Sigmoid colon (tissue), 7 donors: ENCODE data around the gene ZNF346. TPM values are rescaled to one million over a fixed set of nuclear protein-coding genes. Genes with fewer than 3 reads are reported as not detected.
A peak's percentile ranks its signal among the peaks of the same experiment; 100 is the strongest.
"Not testable (repeated sequence)": the region's sequence is repeated elsewhere in the genome, so short reads cannot be mapped to it uniquely, and the experiment has no call there.

Experiments used
- DNase-seq: peaks from one replicate; pipeline ENCODE4 v3.0.0-alpha.2; 2019
- H3K27ac ChIP-seq, 4 donors: fragments of 200-600 bp; sonication (generic); one replicate each; pipeline ENCODE4 v1.5.1; 2016 to 2019; ENCODE audit warnings: mild to moderate bottlenecking in 1 of 4
- H3K27me3 ChIP-seq, 3 donors: fragments of 200-600 bp; sonication (generic); one replicate each; pipeline ENCODE4 v1.5.1; 2019; ENCODE audit warnings: mild to moderate bottlenecking in 1 of 3
- H3K36me3 ChIP-seq, 4 donors: fragments of 200-600 bp; sonication (generic); one replicate each; pipeline ENCODE4 v1.5.1; 2016 to 2019
- H3K4me1 ChIP-seq, 4 donors: fragments of 200-600 bp; sonication (generic); one replicate each; pipeline ENCODE4 v1.5.1; 2017 to 2019
- H3K4me3 ChIP-seq, 4 donors: fragments of 200-600 bp; sonication (generic); one replicate each; pipeline ENCODE4 v1.5.1; 2017 to 2019; ENCODE audit warnings: mild to moderate bottlenecking in 2 of 4, moderate library complexity in 1 of 4
- H3K9me3 ChIP-seq, 4 donors: fragments of 200-600 bp in 3 of 4; sonication (generic) in 3 of 4; one replicate each; pipeline versions ENCODE4 v1.5.1 to v1.6.1; 2013 to 2019
- EP300 ChIP-seq, 4 donors: sonication (generic); formaldehyde crosslinking; IDR thresholded peaks; one replicate each; pipeline ENCODE4 v1.6.1; 2017; ENCODE audit warnings: antibody characterized with exemption in 4 of 4
- POLR2A ChIP-seq, 2 donors: fragments of 450-650 bp; IDR thresholded peaks; one replicate each; pipeline ENCODE4 v1.6.1; 2016; ENCODE audit warnings: antibody characterized with exemption in 2 of 2, mild to moderate bottlenecking in 2 of 2, moderate library complexity in 2 of 2
- POLR2AphosphoS5 ChIP-seq, 4 donors: sonication (generic); formaldehyde crosslinking; IDR thresholded peaks; one replicate each; pipeline ENCODE4 v1.6.1; 2017; ENCODE audit warnings: antibody characterized with exemption in 4 of 4
- WGBS, 2 donors: extraction: QIAGEN DNeasy Blood & Tissue Kit; methylation state at CpG; one replicate each; pipeline ENCODE4 v1.1.7; 2013; 5-methylcytosine and 5-hydroxymethylcytosine counted together
- intact Hi-C: fragments of 100-400 bp; cut with DNase I; formaldehyde crosslinking; loops from one replicate; pipeline ENCODE4 v1.15.1; 2023
- polyA plus RNA-seq, 3 donors: library from polyadenylated mRNA; stranded (reverse); fragments of 200-250 nt; gene quantifications; one replicate each; pipeline ENCODE4 v1.2.3, GENCODE V29; 2013
- total RNA-seq, 4 donors: library from RNA; depleted of rRNA; stranded (reverse); fragments of >200 nt; gene quantifications; one replicate each; pipeline ENCODE4 v1.1.0, GENCODE V29; 2016
- TF ChIP-seq, protein P1 (sequence below), 4 experiments: fragments of 450-650 bp in 3 of 4; fragments of 200-600 bp in 1 of 4; IDR thresholded peaks; one replicate each; pipeline ENCODE4 v1.5.1; 2016 to 2019; ENCODE audit warnings: antibody characterized with exemption in 4 of 4, mild to moderate bottlenecking in 3 of 4, moderate library complexity in 2 of 4
- donor health status: healthy with polysubstance abuse.
- donor health status: Bipolar disorder and iron deficiency.
- donor health status: healthy.

ZNF346 gene
- total and polyA plus RNA-seq, 7 donors: 3.0 to 21.9 (median 12.5) TPM

DNA sequence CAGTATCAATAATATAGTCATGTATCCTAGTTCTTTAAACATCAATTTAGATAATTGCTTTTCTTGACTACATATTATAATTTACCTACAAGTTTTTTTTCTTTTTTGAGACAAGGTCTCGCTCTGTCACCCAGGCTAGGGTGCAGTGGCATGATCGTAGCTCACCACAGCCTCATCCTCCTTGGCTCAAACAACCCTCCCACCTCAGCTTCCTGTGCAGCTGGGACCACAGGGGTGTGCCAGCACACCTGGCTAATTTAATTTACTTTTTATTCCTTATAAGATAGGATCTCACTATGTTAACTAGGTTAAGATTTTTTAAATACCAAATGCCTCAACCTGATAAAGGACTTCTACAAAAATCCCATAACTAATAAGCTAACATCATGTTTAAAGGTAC, 37.0 kb upstream of the ZNF346 start:
- H3K36me3 ChIP-seq: peaks cover 0 to 19% (median 9%) of the 10 kb centered on the region in 4 donors
- intact Hi-C loops: no loop called here
- H3K9me3 ChIP-seq: no peaks in the 10 kb centered on the region
- H3K4me3 ChIP-seq: no peak overlapping the region
- TF ChIP-seq POLR2AphosphoS5 (IDR thresholded peaks at IDR 0.05) (no peak), EP300 (IDR thresholded peaks at IDR 0.05) (no peak), POLR2A (IDR thresholded peaks at IDR 0.05) (no peak)
- TF ChIP-seq, protein P1, sequence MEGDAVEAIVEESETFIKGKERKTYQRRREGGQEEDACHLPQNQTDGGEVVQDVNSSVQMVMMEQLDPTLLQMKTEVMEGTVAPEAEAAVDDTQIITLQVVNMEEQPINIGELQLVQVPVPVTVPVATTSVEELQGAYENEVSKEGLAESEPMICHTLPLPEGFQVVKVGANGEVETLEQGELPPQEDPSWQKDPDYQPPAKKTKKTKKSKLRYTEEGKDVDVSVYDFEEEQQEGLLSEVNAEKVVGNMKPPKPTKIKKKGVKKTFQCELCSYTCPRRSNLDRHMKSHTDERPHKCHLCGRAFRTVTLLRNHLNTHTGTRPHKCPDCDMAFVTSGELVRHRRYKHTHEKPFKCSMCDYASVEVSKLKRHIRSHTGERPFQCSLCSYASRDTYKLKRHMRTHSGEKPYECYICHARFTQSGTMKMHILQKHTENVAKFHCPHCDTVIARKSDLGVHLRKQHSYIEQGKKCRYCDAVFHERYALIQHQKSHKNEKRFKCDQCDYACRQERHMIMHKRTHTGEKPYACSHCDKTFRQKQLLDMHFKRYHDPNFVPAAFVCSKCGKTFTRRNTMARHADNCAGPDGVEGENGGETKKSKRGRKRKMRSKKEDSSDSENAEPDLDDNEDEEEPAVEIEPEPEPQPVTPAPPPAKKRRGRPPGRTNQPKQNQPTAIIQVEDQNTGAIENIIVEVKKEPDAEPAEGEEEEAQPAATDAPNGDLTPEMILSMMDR (IDR thresholded peaks at IDR 0.05): no peak
- 48 to 88% methylated on average over 2 of the region's 2 CpGs for WGBS, 2 donors
- H3K4me1 ChIP-seq: no peaks in the 10 kb centered on the region
- H3K27me3 ChIP-seq: no peaks in the 10 kb centered on the region
- no peak for DNase-seq
- no peak overlapping the region for H3K27ac ChIP-seq

DNA sequence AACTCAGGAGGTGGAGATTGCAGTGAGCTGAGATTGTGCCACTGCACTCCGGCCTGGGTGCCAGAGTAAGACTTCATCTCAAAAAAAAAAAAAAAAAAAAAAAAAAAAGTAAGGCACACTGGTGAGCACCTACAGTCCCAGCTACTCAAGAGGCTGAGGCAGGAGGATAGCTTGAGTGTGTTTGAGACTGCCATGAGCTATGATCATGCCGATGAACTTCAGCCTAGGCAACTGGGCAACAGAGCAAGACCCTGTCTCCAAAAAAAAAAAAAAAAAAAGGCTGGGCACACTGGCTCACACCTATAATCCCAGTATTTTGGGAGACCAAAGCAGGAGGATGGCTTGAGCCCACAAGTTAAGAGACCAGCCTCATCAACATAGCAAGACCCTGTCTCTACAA, 36.2 kb upstream of the ZNF346 start:
- H3K4me1 ChIP-seq: no peaks in the 10 kb centered on the region
- intact Hi-C loops: no loop called here
- H3K27ac ChIP-seq: no peak overlapping the region
- 95 to 97% methylated on average over 2 of the region's 2 CpGs for WGBS, 2 donors
- peaks cover 0 to 11% (median 4%) of the 10 kb centered on the region in 4 donors for H3K36me3 ChIP-seq
- H3K27me3 ChIP-seq: no peaks in the 10 kb centered on the region
- DNase-seq: no peak
- TF ChIP-seq POLR2AphosphoS5 (IDR thresholded peaks at IDR 0.05): no peak
- TF ChIP-seq POLR2A (IDR thresholded peaks at IDR 0.05): no peak
- TF ChIP-seq, protein P1 (IDR thresholded peaks at IDR 0.05): no peak
- TF ChIP-seq EP300 (IDR thresholded peaks at IDR 0.05): no peak
- no peaks in the 10 kb centered on the region for H3K9me3 ChIP-seq
- H3K4me3 ChIP-seq: no peak overlapping the region

DNA sequence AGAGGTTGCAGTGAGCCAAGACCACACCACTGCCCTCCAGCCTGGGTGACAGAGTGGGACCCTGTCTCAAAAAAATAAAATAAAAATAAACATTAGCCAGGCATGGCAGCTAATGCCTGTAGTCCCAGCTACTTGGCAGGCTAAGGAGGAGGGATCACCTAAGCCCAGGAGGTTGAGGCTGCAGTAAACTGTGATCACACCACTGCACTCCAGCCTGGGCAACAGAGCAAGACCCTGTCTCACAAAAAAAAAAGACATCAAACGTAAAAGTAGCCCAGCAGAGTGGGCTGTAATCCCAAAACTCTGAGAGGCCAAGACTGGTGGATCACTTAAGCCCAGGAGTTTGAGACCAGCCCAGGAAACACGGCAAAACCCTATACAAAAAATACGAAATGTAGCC, 34.9 kb upstream of the ZNF346 start:
- Histone ChIP-seq H3K4me1 (no peaks in the 10 kb centered on the region), H3K27ac (no peak overlapping the region), H3K9me3 (no peaks in the 10 kb centered on the region), H3K27me3 (no peaks in the 10 kb centered on the region), H3K36me3 (no peaks in the 10 kb centered on the region), H3K4me3 (no peak overlapping the region)
- DNase-seq: no peak
- WGBS, 2 donors: 90% methylated on average over 3 of the region's 3 CpGs
- intact Hi-C loops: no loop called here
- TF ChIP-seq POLR2AphosphoS5 (IDR thresholded peaks at IDR 0.05): no peak
- TF ChIP-seq, protein P1 (IDR thresholded peaks at IDR 0.05): no peak
- no peak for TF ChIP-seq POLR2A (IDR thresholded peaks at IDR 0.05)
- TF ChIP-seq EP300 (IDR thresholded peaks at IDR 0.05): no peak

DNA sequence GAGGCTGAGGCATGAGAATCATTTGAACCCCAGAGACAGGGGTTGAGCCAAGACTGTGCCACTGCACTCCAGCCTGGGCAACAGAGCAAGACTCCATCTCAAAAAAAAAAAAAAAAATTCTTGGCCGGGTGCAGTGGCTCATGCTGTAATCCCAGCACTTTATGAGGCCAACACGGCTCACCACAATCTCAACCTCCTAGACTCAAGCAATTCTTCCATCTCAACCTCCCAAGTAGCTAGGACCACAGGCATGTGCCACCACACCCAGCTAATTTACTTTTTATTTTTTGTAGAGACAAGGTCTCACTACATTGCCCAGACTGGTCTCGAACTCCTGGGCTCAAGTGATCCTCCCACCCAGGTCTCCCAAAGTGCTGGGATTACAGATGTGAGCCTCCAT, 29.4 kb upstream of the ZNF346 start:
- intact Hi-C loops: not testable (repeated sequence)

DNA sequence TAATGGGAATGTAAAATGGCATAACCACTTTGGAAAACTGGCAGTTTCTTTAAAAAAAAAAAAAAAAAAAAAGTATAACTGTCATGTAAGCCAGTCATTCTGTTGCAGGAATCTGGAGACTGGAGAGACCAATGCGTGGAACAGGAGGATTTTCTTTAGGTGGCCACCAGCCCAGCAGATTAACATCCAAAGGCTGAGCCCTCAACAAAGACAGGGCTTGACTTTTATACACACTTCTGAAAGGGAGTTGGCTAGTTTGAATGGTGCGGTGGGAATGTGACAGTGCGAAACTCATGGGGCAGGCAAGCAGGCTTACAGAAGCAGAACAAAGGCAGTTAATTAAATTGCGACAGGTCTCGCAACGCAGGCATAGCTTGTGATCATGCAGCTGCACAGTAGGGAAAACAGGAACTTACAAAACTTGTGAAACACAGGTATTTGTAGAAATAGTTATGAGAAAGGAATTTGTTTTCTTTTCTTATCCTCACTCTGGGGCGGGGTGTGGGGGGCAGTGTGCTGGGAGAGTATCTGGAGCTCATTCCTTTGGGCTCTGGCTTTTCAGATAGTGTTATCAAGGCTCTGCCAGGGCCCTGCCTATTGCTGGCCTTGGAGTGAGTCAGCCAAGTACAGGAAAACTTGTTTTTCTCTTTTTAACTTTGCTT, 27.9 kb upstream of the ZNF346 start:
- TF ChIP-seq POLR2A (IDR thresholded peaks at IDR 0.05) (no peak), EP300 (IDR thresholded peaks at IDR 0.05) (no peak), POLR2AphosphoS5 (IDR thresholded peaks at IDR 0.05) (no peak)
- TF ChIP-seq, protein P1 (IDR thresholded peaks at IDR 0.05): no peak
- DNase-seq: no peak
- no peak overlapping the region for H3K4me3 ChIP-seq
- intact Hi-C loops: no loop called here
- WGBS, 2 donors: 72 to 90% methylated on average over 7 of the region's 7 CpGs
- H3K27ac ChIP-seq: peak overlapping the region in 2 of 4 donors; percentile 21 to 33
- H3K9me3 ChIP-seq: no peaks in the 10 kb centered on the region
- H3K27me3 ChIP-seq: no peaks in the 10 kb centered on the region
- peaks cover 0 to 21% (median 16%) of the 10 kb centered on the region in 4 donors for H3K4me1 ChIP-seq
- H3K36me3 ChIP-seq: no peaks in the 10 kb centered on the region

More for the DNA sequence above, 29.4 kb upstream of the ZNF346 start:
- not testable (repeated sequence) for H3K36me3 ChIP-seq, H3K27me3 ChIP-seq, H3K9me3 ChIP-seq, H3K4me3 ChIP-seq, H3K27ac ChIP-seq, DNase-seq
- 83 to 89% methylated on average over 3 of the region's 3 CpGs for WGBS, 2 donors
- H3K4me1 ChIP-seq: peaks cover 0 to 21% (median 16%) of the 10 kb centered on the region in 4 donors
